GM19099 (cell line): Measurements from ENCODE around the gene ABCB10.

Experiments used
- POLR2A ChIP-seq: IDR thresholded peaks from 3 replicates; pipeline ENCODE4 v1.6.1; 2011; ENCODE audit warnings: low read depth; ENCODE audit not compliant: insufficient read length; ENCODE audit errors: extremely low read depth

The ABCB10 gene

GRCh38 chr1:229553621-229554130 lies 4.8 kb downstream of the ABCB10 start:
- TF ChIP-seq POLR2A = no peak

GRCh38 chr1:229552732-229553131 lies 5.8 kb downstream of the ABCB10 start:
- TF ChIP-seq POLR2A = no peak

- TF ChIP-seq POLR2A = no peak
Observed at GRCh38 chr1:229550812-229551567, 7.5 kb downstream of the ABCB10 start.

- TF ChIP-seq POLR2A = no peak
Observed at GRCh38 chr1:229547542-229547941, 11.0 kb downstream of the ABCB10 start.

GRCh38 chr1:229544587-229544986 lies 13.9 kb downstream of the ABCB10 start:
- no peak for TF ChIP-seq POLR2A

- TF ChIP-seq POLR2A = no peak
Observed at GRCh38 chr1:229539863-229540506, 18.5 kb downstream of the ABCB10 start.

- TF ChIP-seq POLR2A = no peak
Observed at GRCh38 chr1:229538945-229539344, 19.6 kb downstream of the ABCB10 start.

GRCh38 chr1:229537894-229538293 lies 20.6 kb downstream of the ABCB10 start:
- TF ChIP-seq POLR2A = no peak

GRCh38 chr1:229536982-229537381 lies 21.5 kb downstream of the ABCB10 start:
- TF ChIP-seq POLR2A = no peak

- no peak for TF ChIP-seq POLR2A
Observed at GRCh38 chr1:229535230-229535629, 23.3 kb downstream of the ABCB10 start.

GRCh38 chr1:229531326-229531725 lies 27.2 kb downstream of the ABCB10 start:
- no peak for TF ChIP-seq POLR2A

GRCh38 chr1:229529639-229530038 lies 28.9 kb downstream of the ABCB10 start:
- TF ChIP-seq POLR2A = no peak

GRCh38 chr1:229526695-229527094 lies 31.8 kb downstream of the ABCB10 start:
- no peak for TF ChIP-seq POLR2A

GRCh38 chr1:229523052-229523451 lies 35.5 kb downstream of the ABCB10 start:
- no peak for TF ChIP-seq POLR2A

- no peak for TF ChIP-seq POLR2A
Observed at GRCh38 chr1:229514578-229515275, 43.8 kb downstream of the ABCB10 start.

GRCh38 chr1:229509576-229509975 lies 48.9 kb downstream of the ABCB10 start:
- no peak for TF ChIP-seq POLR2A
